Right lung (tissue), 5 donors: Measurements from ENCODE around the gene SERPINA1. TPM values are rescaled to one million over a fixed set of nuclear protein-coding genes. Genes with fewer than 3 reads are reported as not detected.

Experiments used
- DNase-seq, 2 donors: peaks; one replicate each; pipeline ENCODE4 v3.0.0-alpha.2; 2013
- polyA plus RNA-seq, 5 donors: library from polyadenylated mRNA; unstranded; fragments of 120-200 nt; gene quantifications; one replicate each; pipeline versions ENCODE4 v1.2.1 to v1.2.3, GENCODE V29; 2013; ENCODE audit warnings: inconsistent platforms in 1 of 5, low replicate concordance in 1 of 5; ENCODE audit not compliant: insufficient read length in 5 of 5, insufficient read depth in 1 of 5

The SERPINA1 gene
- polyA plus RNA-seq, 5 donors = 4.6 to 98.6 (median 5.5) TPM

- DNase-seq = no peak
Observed at GRCh38 chr14:94400422-94400841, 12.0 kb upstream of the SERPINA1 start.

GRCh38 chr14:94398536-94398935 is 10.1 kb upstream of the SERPINA1 start:
- no peak for DNase-seq

DNA sequence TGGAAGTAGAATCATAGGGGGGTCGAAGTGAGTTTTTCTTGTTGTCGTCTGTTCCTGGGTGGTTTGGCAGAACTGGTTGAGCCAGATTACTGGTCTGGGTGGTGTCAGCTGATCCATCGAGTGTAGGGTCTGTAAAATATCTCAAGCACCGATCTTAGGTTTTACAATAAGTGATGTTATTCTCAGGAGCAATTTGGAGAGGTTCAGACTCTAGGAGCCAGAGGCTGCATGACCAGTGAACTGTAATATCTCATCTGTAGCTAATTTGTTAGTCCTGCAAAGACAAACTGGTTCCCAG is 9.7 kb upstream of the SERPINA1 start:
- DNase-seq = no peak

DNA sequence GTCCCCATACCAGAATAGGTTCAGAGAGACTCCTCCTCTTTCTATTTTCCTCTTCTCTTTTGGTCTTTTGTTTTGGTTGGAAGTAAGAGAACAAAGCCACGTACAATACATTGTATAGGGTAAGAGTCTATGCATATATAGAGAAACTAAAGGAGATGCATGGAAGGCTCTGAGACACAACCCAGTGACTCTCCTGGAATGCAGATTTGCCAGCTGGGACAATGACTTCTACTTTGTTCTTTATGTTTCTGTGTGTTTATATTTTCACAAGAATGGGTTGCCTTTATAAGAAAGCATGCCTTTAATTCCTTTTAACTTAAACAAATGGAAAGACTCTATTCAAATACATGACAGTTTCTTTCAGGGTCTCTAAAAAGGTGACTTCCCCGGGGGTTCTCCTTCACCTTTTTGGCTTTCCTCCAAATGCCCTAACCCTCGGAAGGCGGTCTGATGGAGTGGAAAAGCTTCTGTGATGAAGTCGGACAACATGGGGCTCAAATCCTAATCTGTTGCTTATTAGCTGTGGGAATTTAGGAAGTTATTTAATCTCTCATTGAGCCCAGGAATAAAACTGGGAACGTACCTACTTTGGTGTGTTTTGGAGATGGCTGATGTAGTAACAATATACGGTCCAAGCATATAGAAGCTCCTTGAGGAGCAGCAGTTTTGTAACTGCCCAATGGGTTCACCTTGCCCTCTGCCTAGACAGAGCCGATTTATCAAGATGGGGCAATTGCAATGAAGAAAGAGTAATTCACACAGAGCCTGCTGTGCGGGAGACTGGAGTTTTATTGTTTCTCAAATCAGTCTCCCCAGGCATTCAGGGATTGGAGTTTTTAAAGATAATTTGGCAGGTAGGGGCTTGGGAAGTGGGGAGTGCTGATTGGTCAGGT is 9.1 kb upstream of the SERPINA1 start:
- no peak for DNase-seq

DNA sequence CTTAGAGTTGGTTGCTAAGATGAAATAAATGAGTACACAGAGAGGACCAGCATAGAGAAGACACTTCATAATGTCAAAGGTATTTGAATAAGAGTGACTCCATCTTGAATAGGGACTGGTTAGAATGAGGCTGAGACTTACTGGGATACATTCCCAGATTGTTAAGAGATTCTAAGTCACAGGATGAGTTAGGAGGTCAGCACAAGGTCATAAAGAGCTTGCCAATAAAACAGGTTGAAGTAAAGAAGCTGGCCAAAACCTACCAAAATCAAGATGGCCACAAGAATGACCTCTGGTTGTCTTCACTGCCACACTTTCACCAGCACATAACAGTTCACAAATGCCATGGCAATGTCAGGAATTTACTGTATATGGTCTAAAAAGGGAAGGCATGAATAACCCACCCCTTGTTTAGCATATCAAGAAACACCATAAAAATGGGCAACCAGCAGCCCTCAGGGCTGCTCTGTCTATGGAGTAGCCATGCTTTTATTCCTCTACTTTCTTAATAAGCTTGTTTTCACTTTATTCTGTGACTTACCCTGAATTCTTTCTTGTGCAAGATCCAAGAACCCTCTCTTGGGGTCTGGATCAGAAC is 8.3 kb upstream of the SERPINA1 start:
- DNase-seq = no peak

DNA sequence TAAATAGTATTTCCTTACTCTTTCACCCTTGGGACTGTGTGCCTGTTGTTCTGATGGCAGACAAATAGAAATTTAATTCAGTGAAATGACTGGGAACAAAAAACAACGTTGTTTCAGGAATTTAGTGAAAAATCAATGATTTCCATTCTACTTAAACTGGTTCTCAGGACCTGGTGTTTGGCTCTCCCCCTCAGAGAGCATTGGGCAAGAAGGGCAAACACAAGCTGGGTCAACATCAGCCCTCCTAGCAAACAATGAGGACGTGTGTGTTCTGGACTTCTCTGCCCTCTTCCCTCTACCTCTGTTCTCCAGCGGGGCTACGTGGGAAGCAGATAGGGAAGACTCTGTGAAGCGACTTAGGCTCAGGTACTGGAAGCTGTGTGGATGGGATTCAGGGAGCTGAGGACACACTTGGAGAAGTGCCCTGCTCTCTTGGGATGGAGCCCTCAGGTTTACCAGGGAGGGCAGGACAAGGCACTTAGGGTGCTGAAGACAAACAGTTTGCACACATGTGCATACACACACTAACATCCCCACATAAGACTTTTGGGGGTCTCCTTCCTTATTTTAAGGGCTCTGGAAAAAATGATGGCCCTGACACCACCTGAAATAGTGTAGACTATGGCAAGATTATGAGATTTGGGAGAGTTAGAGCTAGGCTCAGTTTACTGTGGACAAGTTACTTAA is 7.6 kb upstream of the SERPINA1 start:
- DNase-seq = no peak

DNA sequence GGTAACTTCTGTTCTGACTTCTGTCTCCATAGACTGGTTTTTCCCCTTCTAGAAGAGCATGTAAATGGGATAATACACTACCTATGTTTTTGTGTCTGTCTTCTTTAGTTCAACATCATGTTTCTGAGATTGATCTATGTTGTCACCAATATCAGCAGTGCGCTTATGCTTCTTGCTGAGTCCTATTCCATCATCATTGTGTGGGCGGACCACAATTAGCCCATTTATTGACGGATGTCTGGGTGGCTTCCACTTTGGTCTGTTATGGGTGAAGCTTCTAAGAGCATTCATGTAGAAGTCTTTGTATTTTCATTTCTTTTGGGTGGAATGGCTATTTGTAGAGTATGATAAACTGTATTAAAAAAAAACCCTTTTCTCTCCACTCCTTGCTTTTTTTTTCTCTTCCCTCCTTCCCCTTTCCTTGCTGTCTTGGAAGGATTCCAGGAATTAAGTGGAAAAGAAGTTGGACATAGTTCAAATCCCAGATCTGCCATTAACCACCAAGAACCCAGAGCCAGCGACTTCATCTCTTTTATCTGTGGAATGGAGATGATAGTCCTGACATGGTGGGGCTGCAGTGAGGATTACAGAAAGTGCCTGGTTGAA is 7.0 kb upstream of the SERPINA1 start:
- no peak for DNase-seq

DNA sequence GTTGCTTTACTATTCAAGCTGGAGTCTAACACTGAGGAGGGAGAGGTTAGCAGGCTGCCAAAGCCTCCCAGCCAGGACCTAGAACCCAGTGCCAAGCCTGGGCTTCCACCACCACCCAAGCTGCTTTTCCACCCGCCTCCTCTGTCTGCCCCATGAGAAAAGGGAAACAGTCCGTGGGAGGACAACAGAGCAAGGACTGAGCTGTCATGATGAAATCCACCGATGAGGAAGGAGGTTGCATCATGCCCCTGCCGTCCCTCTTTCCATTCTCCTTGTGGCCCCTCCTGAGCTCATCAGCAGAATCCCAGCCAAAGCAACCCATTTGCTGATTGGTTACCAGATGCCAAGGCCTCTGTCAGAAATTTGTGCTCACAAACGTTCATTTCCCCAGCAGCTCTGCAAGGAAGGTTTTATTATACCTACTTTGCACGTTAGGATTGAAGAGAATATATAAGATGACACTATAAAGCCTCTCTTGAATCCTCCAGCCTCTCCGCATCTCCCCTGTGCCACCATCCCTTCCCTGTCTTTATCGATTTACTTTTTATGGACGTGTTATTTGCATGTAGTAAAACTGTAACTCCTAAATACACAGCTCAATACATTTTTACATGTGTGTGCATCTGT is 6.3 kb upstream of the SERPINA1 start:
- no peak for DNase-seq

GRCh38 chr14:94394025-94394493 is 5.7 kb upstream of the SERPINA1 start:
- no peak for DNase-seq

DNA sequence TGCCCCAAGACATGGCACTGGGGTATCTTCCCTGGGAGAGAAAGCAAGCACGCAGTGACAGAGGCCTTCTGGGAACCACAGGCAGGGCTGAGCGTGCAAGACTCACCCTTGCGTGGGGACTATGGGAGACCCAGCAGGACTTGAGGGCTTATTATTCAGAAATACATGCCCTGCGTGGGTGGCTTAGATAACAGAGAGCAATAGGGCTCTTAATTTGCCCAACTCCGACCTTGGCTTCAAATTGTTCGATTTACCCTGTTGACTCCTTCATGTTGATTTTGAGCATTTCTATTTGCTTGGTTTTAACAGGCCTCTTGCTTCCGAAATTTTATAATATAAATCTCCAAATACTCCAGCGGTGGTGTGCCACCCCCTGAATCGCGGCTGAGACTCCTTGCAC is 5.1 kb upstream of the SERPINA1 start:
- no peak for DNase-seq

- no peak for DNase-seq
Observed at GRCh38 chr14:94392510-94392935, 4.1 kb upstream of the SERPINA1 start.

DNA sequence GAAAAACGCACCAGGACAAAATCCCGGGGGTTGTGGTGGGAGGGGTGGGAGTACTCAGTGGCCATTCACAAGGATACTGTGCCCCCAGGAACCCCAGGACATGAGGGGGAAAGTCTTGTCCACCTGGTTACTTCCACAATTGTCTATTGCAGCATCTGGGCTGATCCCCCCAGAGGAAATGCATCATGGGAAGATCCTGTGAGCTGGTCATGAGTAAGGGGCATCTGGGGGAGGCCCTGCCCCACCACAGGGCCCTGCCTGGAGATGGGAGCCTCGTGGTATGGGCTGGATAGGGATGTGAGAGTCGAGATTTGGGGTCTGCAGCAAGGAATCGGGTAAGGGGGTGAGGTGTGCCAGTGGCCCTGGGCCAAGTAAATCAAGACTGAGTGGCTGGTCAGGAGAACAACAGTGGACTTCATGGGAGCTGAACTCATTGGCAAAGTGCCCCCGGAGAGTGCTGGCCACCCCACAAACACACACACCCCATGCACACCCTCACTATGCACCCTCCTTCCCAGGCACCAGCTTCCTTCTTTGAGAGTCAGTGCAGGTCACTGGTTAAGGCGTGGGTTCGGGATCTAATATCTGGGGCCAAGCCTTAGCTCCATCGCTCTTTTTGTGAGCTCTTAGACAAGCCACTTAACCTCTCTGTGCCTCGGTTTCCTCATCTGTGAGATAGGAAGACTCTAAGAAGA is 3.0 kb upstream of the SERPINA1 start:
- DNase-seq = no peak

GRCh38 chr14:94390372-94391086 is 2.1 kb upstream of the SERPINA1 start:
- peak; percentile 27 to 35 for DNase-seq

DNA sequence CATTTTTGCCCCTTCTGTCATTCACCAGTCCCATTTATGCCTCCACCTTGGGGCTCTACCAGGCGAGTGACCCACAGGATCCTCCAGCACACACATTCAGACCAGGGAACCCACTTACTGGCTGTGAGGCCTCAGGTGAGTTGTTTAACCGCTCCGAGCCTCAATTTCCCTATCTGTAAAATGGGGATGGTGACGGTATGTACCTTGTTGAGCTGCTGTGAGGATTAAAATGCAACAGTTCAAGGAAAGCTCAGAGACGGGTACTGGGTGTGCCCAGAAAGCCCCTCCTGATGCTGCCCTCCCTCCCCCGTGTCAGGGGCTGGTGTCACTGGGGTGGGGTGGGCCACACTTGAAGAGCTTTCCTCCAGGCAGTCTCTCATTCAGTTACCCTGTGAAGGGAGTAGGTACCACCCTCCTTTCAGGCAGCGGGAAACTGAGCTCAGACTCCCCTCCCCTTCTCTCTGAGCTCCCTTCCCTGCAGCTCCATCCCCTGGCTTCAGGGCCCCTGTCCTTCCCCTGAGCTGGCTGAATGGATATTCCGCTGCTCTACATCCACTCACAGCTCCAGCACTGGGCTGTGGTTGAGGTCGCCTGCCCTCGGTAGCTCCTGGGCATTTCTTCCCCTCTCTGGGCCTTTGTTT is 1.4 kb upstream of the SERPINA1 start:
- DNase-seq = no peak

- DNase-seq = no peak
Observed at GRCh38 chr14:94389104-94389469, 685 bp upstream of the SERPINA1 start.

DNA sequence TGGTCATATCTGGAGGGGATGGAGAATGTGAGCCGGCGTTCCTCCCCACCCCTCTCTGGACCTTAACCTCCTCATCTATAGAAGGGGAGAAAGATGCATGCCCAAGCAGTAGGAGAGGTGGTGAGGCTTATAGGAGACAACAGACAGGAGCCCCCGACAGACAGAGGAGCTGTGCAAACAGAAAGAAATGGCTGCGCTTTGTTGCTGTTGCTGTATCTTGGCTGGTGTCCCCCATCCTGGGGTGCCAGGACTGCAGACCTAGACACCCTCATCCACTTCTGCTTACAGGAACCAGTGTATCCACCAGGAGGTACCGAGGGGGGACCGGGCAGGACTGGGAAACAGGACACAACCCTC is 397 bp downstream of the SERPINA1 start:
- DNase-seq = no peak

DNA sequence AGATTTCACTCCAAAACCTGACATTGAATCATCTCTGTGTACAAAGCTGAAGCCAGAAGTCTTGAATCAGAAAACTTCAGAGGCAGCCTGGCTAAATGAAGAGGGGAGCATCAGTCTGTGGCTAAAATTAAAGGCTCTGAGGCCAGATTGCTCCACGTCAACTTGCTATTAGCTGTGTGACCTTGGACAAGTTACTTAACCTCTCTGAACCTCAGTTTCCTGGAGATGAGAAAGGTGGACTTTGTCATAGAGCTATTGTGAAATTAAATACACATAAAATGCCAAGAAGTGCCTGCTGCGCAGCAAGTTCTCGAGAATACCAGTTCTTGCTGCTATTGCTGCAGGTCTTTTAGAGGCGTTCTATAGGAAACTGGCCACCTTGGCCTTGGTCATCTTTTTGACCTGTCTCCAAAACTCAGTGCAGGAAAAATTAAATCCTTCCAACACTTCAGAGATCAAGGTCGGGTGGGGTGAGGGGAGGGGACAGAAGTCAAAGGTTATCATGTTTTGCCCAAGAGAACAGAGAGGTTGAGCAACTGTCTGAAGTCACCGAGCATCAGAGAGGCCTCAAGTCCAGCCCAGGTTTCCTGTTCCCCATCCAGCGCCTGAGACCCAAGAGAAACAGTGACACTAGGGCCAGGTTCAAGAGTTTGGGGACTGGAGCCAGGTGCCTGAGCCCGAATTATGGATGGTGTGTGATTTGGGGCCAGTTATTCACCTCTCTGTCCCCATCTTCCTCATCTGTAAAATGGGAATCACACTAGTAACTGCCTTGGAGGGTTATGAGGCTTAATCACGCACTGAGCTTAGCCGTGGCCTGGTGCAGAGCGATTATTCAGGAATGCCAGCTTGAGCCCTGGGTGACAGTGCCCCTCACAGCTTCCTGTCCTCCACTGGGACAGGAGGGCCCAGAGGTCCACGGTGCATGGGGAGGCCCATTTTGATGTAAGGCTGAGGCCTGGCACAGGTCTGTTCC is 1.1 kb downstream of the SERPINA1 start:
- DNase-seq = no peak

DNA sequence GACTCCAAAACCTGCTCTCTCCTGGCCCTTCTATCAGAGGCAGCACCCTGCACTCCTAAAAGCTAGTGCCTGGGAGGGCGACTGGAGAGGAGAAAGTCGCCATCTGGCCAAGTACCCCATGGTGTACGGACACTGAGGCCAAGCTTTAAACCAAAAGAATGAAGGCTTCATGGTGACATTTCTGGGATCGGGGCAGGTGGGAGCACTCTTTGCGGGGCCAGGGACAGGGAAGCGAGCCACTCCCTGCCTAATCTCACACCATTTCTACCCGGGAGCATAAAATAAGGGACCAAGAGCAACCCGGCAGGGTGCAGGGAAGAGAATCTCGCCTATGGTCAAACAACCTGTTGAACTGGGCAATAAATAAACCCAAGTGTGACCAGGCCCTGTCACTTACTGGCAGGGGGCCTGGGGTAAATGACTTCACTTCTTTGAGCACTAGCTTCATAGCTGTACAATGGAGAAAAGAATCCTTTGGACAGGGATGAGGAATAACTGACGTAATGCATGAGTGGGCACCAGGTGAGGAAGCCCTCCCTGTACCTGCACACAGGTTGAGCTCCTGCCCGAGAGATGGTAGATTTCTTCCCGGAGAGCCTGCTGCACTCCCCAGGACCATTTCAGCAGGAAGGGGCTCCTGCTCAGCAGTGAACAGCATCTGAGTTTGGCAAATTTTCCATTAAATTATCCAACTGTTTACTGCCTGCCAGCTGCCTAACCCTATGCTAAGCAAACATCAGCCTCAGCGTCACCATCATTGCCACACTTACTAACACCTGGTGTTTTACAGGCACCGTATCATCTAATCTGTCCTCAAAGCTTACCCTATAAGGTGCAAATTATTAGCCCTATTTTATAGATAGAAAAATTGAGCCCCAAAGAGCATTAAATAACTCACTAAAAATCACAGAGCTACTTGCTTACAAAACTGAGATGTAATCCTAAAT is 2.0 kb downstream of the SERPINA1 start:
- DNase-seq = no peak
